HepG2 (cell line): ENCODE measurements around the gene HOXD9.

ENCODE experiments used
- CEBPB ChIP-seq: IDR thresholded peaks from 2 replicates; pipeline ENCODE4 v1.6.1; 2011; ENCODE audit warnings: low read depth, low read length, improper control_type of control experiment, borderline replicate concordance
- ZNF124 ChIP-seq: sonication (generic); formaldehyde crosslinking; IDR thresholded peaks from 2 replicates; pipeline ENCODE4 v1.4.0; 2020; ENCODE audit warnings: missing genetic modification reagents
- TF ChIP-seq, protein P1 (sequence below): sonication (generic); formaldehyde crosslinking; IDR thresholded peaks from 2 replicates; pipeline ENCODE4 v1.8.0; 2022; ENCODE audit warnings: missing genetic modification reagents, mild to moderate bottlenecking, moderate library complexity, borderline replicate concordance

DNA sequence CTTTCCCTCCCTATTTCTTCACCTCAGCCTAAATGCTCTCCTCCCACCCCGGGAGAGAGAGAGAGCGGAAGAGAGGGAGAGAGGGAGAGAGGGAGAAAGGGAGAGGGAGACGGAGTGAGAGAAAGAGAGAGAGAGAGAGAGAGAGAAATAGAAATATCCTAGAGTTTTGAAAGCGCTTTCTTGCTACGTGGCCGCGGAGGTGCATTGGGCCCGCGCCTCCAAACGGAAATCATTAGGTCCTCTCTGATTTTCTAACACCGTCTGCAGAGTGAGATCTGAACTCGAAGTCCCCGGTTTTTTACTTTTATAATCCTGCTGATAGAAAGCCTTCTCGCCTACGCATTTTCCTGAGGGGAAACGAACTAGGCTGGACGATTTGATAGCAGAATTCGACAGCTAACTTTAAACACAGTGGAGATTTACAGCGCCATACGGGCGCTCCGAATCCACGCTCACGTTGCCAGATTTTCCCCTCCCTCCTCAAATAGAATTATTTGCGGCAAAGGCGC is 37.9 kb upstream of the HOXD9 start:
- no peak for TF ChIP-seq ZNF124 (CRISPR knock-in tag)
- no peak for TF ChIP-seq CEBPB
- TF ChIP-seq, protein P1, sequence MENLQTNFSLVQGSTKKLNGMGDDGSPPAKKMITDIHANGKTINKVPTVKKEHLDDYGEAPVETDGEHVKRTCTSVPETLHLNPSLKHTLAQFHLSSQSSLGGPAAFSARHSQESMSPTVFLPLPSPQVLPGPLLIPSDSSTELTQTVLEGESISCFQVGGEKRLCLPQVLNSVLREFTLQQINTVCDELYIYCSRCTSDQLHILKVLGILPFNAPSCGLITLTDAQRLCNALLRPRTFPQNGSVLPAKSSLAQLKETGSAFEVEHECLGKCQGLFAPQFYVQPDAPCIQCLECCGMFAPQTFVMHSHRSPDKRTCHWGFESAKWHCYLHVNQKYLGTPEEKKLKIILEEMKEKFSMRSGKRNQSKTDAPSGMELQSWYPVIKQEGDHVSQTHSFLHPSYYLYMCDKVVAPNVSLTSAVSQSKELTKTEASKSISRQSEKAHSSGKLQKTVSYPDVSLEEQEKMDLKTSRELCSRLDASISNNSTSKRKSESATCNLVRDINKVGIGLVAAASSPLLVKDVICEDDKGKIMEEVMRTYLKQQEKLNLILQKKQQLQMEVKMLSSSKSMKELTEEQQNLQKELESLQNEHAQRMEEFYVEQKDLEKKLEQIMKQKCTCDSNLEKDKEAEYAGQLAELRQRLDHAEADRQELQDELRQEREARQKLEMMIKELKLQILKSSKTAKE (CRISPR knock-in tag), result no peak
